Effector CD8-positive, alpha-beta T cell (primary cell): ENCODE measurements around the gene MSI2.
"Not testable (repeated sequence)": the region's sequence is repeated elsewhere in the genome, so short reads cannot be mapped to it uniquely, and the experiment has no call there.

ENCODE experiments used
- DNase-seq: peaks from one replicate; lab custom pipeline; 2025; lab: John Stamatoyannopoulos, UW

The MSI2 gene

DNA sequence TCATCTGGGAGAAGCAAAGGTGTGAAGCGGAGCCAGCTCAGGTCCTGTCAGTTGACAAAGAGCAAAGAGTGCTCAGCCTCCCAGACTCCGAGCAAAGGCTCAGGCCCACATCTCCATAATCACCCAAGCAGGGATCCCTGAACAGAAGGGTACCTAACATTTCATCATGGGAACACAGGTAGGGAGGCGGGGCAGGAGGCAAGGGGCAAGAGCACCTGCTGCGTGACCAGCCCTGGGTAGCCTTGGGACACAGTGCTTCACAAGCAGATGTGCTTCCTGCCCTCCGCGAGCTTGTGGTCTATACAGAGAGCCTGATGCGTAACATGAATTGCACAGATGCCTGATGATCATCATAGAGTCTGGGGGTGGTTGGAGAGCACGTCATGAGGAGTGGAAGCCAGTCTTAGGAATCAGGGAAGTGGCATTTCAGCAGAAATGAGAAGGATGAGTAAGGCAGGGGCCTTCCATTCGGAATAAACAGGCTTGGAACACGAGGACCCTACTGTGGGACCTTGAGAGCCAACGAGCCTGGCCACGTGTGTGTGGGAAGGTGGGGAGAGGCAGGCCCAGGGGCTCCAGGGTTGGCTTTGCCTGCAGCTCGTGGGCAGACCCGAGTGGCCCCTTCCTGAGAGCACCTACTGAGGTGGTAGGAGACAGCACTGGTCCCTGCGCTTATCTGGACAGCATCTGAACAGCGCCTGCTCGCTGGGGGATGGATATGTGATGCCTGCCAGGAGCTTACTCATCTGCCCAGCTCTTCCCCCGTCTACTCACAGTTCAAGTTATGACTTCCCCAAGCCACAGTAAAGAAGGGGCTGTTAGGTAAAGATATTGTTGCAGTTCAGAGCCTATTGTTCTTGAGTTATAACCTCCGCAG is 363.0 kb downstream of the MSI2 start:
- no peak for DNase-seq

DNA sequence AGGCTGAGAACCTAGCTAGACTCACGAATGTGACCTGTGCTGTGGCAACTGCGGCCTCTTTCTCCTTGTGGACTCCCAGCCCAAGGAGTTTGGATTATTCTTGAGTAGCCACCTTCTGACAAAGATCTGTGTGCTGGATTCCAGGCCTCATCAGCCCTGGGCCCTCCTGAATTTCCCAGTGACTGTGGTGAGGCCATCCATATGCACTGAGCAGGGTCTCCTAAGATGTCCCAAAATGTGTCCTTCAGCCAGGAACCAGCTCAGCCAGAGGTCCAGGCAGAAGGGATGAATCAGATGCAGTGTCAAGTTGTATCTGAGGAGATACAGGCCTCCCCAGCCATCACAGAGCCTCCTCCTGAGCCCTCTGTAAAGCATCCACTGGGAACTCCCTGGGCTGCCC is 364.3 kb downstream of the MSI2 start:
- no peak for DNase-seq

DNA sequence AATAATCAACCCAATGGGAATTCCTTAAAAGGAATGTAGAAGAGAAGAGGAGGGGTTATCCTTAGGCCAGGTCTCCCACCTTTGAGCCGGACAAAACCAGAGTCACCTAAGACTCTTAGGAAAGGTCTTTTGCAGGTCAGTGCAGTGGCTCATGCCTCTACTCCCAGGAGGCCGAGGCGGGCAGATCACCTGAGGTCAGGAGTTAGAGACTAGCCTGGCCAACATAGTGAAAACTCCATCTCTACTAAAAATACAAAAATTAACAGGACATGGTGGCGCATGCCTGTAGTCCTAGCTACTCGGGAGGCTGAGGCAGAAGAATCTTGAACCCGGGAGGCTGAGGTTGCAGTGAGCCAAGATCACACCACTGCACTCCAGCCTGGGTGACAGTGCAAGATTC is 365.5 kb downstream of the MSI2 start:
- not testable (repeated sequence) for DNase-seq

DNA sequence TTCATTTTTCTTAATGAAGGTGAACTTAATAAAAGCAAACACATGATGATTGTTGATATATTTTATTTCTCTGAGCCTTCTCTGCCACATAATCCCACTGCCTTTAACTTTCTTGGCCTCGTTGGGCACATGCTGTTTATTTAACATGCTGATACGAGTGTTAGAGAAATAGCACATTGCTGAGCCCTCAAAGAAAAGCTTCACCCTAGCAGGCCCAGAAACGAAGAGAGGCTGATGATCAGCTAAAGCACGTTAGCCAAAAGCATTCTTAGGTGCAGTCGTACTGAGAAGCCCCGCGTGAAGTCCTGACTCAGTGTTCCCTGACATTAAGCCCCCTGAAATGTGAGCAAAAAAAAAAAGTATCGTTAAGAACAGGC is 366.0 kb downstream of the MSI2 start:
- no peak for DNase-seq

DNA sequence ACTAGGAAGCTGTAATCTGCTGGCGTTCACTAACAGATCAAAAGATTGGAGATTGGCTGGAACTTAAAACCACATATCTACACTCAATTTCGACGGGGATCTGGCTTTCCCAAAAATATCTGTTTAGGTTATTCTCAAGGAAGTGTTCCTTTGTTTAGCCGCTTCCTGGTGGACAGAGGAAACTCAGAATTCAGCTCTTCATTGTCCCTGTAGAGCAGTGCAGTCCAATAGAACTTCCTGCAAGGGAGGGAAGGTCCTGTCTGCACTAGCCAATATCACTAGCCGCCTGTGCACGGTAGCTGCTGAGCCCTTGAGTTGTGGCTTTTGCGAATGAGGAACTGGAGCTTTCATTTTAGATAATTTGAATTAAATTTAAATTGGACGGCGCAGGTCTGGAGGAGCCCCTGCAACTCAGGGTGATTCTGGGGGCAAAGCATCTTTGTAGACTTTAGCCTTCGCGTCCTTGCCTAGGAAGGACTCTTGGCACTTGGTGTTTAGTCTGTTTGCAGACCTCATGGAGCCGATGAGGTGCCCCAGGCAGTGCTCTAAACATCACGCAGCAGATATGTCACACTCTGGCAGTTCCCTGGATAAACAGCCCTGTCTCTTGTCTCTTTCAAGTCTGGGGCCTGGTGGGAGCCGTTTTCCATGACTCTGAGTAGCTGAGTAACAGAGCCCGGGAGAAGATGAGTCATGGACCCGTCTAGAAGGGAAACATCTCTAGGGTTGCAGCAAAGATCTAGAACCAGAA is 366.5 kb downstream of the MSI2 start:
- no peak for DNase-seq

DNA sequence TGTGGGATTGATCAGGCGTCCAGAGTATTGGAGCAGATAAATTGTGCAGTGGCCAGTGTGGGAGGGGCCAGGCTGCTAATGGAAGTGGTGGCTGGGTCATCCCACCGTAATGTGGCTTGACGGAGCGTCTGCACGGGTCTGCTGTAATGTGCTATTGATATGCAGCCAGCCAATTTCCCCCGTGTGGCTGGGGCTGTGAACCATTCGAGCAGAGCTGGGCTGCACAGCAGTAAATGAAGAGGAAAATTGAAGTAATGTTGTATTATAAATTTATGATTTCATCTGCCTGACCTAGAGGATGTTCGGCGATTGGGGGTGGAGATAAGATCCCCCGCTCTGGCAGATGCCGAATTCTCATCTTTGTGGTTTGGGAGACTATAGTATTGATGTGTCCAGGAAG is 367.3 kb downstream of the MSI2 start:
- no peak for DNase-seq

DNA sequence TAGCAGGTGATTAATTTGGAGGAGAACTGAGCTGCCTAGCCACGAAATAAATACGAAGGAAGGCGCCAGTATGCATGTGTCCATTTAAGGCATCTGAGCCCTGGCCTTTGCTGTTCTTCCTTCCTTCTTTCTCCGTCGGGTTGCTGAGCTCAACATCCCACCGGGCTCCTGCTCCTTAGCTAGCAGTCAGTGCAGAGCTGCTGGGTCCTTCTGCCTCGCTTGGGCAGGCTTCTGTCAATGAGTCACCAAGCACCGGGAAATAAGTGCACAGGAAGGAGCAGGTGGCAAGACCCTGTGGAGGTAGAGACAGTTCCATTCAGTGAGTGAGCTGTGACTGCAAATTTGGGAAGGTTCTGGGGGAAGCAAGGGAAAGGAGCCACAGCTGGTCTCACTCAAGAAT is 368.1 kb downstream of the MSI2 start:
- no peak for DNase-seq

DNA sequence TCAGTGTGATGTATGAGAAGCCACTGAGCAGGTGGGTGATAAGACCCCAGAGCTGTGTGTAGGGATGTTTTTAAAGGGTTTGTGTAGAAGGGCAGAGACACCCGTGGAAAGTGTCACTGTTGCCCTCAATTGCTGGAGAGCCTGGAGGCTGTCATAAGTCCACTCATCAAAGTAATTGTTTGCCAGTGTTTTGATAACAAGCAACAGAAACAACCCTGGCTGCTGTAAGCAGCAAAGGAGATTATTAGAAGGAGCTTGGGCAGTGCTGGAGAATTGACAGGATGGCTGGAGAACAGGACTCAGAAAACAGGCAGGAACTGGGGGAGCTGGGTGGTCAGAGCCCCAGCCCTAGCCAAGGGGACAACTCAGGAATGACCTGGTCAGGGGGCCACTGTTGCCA is 369.2 kb downstream of the MSI2 start:
- DNase-seq, result no peak

DNA sequence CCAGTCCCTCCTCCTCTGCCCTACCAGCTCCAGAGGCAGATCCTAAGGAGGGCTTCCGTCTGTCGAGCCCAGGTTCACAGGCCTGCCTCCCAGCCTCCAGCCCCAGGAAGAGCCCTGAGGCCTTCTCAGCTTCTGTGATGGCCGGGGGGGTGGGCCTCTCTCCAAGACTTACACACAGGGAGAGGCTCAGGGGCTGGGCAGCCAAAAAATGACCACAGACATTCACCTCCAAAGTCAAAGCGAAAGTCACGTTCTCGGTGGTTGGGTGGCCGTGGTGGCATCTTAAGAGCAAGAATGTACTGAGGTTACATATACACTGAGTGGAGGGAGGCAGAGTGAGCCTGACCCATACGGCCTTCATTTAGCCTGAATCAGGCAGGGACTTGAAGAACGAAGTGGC is 369.6 kb downstream of the MSI2 start:
- DNase-seq, result no peak

DNA sequence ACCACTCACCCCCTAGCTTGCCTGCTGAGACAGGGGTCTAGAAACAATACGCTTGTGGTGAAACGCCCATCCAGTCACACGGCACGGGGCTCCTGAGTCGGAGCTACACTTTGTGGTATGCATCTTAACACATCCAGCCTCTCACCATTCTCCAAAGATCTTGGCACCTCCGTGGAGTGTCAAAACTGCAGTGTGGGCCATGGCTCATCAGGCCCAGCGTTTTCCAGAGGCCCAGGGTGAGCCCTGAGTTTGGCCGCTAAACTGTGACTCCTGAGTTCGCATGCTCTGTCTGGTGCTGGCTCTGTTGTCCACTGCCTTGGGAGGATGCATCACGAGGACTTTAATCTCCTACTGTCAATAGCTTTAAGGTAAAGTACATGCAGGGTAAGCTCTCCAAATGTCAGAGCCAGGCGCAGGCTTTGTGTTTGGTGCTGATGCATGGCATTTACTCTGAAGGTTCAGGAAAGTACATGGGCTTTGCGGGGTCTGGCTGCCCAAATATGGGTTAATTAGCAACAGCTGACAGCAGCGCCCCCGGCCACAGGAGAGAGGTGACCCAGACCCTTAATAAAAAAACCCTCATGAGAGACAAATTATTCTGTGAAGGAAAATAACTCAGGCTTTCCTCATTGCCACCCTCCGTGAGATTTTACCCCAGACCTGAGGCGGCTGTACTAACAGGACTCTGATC is 370.3 kb downstream of the MSI2 start:
- DNase-seq, result no peak

DNA sequence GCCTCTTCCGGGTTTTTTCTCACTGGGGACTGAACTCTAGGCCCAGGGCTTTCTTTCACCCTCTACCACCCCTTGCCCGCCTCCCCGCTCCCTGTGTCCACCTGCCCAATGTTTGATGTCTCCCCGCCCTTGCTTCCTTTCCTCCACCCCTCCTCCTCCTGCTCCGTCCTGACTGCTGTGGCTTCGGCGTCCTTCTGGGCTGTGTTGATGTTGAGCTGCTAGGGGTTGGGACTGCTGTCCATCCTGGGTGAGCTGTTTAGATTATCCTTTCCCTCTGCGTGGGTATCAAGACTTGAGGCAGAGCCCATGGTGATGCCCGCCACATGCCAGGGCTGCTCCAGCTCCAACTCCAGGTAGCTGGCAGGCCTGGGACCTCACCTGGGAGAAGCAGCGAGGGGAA is 371.3 kb downstream of the MSI2 start:
- DNase-seq, result no peak

DNA sequence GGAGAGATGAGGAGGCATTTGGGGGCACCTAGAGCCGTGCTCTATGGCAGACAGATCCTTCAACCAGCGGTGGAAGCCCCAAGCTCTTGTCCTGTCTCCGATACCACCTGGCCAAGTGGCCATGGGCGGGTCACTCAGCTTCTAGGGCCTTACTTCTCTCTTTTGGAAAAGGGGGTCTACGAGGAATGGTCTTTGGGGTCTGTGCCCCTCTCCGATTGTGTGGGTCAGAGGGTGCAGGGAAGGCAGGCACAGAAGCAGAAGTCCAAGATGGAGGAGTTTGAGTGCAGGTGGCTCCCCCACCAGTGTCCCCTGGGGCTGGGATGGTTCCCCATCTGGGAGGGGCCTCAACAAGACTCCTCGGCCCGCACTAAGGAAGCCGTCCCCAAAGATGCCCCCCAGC is 372.1 kb downstream of the MSI2 start:
- DNase-seq, result no peak

DNA sequence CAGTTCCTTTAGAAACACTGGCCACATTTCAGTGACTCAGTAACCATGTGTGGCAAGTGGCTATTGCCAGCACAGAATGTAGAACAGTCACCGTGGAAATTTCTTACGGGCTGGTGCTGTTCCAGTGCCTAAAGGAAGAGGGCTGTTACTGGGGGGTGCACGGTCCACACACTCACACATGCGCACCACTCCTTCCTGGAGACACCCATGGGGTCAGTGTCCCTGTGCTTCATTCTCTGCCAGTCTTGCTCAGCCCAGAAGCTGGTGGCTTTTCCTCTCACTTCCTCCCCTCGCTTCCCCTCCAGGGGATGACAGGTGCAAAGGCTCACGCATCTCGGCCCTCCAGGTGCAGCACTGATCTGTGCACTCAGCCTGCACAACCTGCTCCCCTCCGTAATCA is 373.1 kb downstream of the MSI2 start:
- no peak for DNase-seq

DNA sequence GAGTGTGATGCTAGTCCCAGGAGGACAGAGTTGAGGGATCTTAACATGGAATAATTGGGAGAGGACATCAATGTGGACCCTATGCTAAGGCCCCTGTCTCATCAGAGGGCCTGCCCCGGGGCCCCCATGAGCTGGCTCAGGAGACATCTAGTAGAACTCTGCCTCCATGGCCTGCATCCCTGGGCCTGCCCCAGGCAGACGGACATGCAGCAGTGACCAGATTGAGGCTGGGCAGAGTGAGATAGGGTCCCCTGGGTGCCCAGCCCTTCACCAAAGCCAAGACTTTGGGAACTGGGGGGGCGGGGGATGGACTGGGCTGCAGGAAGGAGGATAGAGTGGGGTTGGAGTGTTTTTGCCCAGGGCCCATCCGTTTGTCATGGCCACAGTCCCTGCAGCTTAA is 373.6 kb downstream of the MSI2 start:
- no peak for DNase-seq

DNA sequence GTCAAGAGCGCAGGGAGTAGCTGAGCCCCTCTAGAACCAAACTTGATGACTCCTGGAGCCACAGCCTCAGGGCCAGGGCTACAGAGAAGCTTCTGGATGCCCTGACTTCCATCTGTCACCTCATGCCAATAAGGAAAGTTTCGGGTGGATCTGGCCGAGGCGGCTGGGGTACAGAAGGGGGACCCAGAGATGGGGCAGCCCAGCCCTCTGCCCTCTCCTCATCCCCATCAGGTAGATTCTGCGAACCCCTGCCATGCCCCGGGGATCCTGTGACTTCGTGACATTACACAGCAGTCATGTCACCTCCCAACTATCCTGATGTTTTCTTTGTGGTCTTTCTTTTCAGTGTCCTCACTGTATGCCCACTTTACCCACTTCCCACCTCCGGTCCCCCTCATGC is 374.4 kb downstream of the MSI2 start:
- DNase-seq, result no peak

DNA sequence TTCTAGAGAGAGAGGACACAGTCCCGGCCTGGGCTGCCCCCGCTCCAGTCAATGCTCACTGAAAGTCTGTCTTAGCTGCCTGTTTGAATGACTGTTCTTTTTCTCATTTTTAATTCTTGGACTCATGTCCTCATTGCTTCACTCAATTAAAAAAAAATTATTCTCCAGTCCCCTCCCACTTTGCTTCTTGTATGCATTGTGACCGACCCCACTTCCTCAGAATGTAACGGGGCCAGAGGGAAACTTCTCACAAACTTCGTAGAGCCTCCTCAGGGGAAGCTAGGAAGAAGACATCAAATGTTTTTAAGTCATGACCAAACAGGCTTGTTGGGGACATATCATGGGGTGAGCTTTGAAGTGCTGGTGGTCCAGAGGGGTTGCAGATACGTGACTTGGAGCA is 375.5 kb downstream of the MSI2 start:
- DNase-seq, result no peak

DNA sequence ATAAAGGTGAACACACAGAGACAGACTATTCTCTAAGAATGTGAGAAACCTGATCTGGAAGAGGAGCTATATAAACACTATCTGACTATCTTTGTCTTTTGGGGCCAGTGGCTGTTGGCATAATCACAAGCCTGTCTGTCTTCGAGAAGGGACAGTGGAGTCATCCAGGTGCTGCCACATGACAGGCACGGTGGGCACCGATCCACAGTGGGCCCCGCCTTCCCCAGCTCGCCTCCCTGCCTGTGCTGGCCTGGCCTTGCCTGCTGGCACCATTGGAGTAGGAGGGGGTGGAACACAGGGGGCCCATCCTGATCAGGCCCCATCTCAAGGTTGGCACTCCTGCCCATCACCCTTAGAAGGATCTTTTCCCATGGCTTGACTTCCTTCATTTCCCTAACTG is 376.0 kb downstream of the MSI2 start:
- no peak for DNase-seq

DNA sequence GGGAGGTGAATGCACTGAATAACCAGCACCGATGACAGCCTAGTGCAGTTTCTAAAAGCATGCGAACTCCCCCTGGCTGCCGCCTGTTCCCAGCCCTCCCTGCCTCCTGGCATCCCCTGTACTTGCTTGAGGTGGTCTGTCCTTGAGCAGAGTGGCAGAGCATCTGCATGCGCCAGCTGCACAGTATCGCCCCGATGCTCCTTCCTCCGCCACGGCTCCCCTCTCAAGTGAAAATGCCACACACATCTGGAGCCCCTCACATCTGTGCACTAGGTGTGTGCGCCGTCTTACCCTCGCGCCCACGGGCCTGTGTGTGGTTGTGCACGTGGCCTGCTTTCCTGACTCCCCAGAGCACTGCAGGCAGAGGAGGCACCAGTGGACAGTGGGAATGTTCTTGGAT is 376.9 kb downstream of the MSI2 start:
- no peak for DNase-seq

DNA sequence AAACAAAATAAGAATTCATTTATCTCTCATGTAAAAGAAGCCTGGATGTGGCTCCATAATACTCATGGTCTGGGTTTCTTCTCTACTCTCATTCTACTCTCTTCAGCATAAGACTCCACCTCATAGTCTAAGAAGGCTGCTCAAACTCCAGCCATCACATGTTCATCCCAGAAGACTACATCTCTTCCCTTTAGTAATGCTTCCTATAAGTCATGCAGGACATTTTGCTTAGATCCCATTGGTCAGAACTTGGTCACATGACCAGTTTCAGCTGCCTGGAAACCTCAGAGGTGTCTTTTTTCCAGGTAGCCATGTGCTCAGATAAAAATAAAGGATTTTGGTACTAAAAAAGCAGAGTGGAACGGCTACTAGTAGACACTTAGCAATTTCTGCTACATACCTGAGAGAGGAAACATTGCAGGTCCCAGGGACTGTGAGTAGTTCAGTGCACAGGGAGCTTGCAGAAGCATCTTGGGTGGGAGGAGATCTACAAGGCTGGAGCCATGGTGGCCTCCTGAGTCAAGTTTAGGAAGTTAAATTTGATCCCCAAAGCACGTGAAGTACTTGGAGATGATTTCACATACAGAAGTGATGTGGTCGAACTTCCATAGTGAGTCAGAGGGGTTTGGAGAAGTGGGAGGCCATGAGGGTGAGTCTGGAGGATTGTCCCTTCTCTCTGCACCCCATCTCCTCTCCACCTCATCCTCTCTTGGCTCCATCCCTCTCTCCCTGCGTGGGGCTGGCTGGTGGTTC is 378.6 kb downstream of the MSI2 start:
- no peak for DNase-seq

DNA sequence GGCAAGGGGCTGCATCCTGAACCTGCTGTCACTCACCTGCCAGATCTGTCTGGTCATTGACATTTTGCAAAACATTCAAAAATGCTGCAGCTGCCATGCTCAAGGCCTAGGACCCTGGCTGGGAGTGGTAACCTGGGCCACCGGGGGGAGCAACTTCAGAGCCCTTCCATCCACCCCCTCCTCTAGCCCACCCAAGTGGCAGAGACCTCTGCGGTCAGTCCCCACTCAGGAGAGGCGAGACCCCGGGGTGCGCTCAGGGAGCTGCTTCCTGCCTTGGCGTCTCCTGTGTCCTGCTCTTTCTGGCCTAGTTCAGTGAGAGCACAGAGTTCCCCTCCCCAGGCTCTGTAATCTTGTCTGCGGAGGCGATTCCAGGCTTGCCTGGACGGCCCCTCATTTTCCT is 380.0 kb downstream of the MSI2 start:
- no peak for DNase-seq

DNA sequence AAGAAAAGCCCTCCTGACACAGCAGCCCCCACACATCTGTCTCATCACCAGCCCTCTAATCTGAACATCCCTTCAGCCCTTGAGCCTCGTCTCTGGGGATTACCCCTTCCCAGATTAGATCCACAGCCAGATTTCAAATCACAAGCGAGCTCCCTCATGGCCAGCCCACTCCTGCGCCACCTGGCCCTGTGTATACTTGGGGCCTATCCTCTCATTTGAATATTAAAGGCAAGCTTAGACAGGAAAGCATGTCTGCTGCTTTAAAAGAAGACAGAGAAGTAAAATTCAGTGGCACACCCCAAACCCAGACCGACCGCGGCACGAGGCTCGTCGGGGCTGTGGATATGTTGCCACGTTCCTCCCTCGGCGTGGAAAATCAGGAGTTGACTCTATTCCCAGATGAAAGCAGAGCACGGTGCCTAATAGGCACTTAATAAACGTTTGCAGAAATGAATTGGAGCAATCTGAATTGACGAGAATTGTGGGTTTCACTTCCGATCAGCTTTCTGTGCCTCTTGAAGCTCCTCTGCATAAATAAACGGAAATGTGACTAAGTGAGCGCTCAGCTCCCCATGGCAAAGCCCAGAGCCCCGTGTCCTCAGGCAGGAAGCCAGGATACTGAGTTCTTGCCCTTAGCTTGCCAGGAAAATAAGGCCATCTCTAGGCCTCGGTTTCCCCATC is 380.8 kb downstream of the MSI2 start:
- no peak for DNase-seq

DNA sequence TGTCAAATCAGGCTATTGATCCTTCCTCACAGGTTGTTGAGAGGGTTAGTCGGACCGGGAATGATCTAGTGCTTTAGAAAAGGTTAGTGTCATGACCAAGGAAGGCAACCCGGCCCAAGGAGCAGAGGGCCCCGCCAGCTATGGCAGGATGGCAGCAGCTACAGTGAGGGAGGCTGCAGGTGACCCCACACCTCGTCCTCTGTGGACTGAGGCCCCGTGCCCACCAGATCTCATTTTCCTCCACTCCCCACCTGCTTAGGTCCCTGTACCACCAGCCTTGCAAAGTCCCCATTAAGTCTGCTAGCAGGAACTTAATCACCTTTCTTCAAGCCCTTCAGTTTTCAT is 381.3 kb downstream of the MSI2 start:
- no peak for DNase-seq
